GM19397 (cell line): Measurements from ENCODE around the gene EXOSC2.

Experiments used
- ATAC-seq: cut with Tn5 transposase; IDR thresholded peaks from one replicate; pipeline ENCODE4 v1.9.1; 2021; ENCODE audit warnings: mild to moderate bottlenecking, moderate library complexity; ENCODE audit not compliant: unreplicated experiment

EXOSC2 gene

GRCh38 chr9:130735566-130735965 is 42.0 kb downstream of the EXOSC2 start:
- no peak for ATAC-seq

- no peak for ATAC-seq
Measured at GRCh38 chr9:130736834-130737233, 43.3 kb downstream of the EXOSC2 start.

- ATAC-seq = no peak
Measured at GRCh38 chr9:130738281-130738680, 44.7 kb downstream of the EXOSC2 start.

GRCh38 chr9:130739081-130739480 is 45.5 kb downstream of the EXOSC2 start:
- ATAC-seq = no peak

- no peak for ATAC-seq
Measured at GRCh38 chr9:130740218-130741023, 46.8 kb downstream of the EXOSC2 start.

- no peak for ATAC-seq
Measured at GRCh38 chr9:130741024-130741305, 47.4 kb downstream of the EXOSC2 start.

GRCh38 chr9:130741831-130742449 is 48.4 kb downstream of the EXOSC2 start:
- no peak for ATAC-seq

GRCh38 chr9:130743656-130744055 is 50.1 kb downstream of the EXOSC2 start:
- ATAC-seq = no peak

- ATAC-seq = no peak
Measured at GRCh38 chr9:130745210-130745800, 51.7 kb downstream of the EXOSC2 start.

GRCh38 chr9:130745829-130746228 is 52.2 kb downstream of the EXOSC2 start:
- ATAC-seq = no peak

GRCh38 chr9:130746434-130747212 is 53.0 kb downstream of the EXOSC2 start:
- ATAC-seq = no peak

- no peak for ATAC-seq
Measured at GRCh38 chr9:130751631-130752355, 58.2 kb downstream of the EXOSC2 start.
